Prostate gland (tissue), 2 donors: Measurements from ENCODE around the gene ITPR2.

Experiments
- CTCF ChIP-seq, 4 experiments: fragments of 200-600 bp in 2 of 4; fragments of 450-650 bp in 2 of 4; sonication (generic) in 2 of 4; IDR thresholded peaks; 1 replicate in 3 of 4; 2 replicates in 1 of 4; pipeline ENCODE4 v1.5.1; 2016 to 2019; ENCODE audit warnings: antibody characterized with exemption in 4 of 4, mild to moderate bottlenecking in 2 of 4, moderate library complexity in 2 of 4
- POLR2AphosphoS5 ChIP-seq: sonication (generic); formaldehyde crosslinking; IDR thresholded peaks from one replicate; pipeline ENCODE4 v1.6.1; 2017; ENCODE audit warnings: antibody characterized with exemption

- no peak for TF ChIP-seq CTCF (IDR thresholded peaks at IDR 0.05)
- TF ChIP-seq POLR2AphosphoS5, result no peak
Observed at GRCh38 chr12:26460361-26460760, 372.6 kb downstream of the ITPR2 start.
